HCT116 (cell line): ENCODE results near the gene UBXN2A.

Source experiments
- EZH2 ChIP-seq: fragments of 200-600 bp; sonication (generic); IDR thresholded peaks from 2 replicates; pipeline ENCODE4 v1.6.1; 2017; ENCODE audit warnings: antibody characterized with exemption, mixed run types
- POLR2A ChIP-seq: IDR thresholded peaks from 2 replicates; pipeline ENCODE4 v1.7.0; 2011; ENCODE audit warnings: borderline replicate concordance; ENCODE audit not compliant: insufficient read depth, insufficient read length; ENCODE audit errors: extremely low read depth
- POLR2AphosphoS5 ChIP-seq: IDR thresholded peaks from 2 replicates; pipeline ENCODE4 v1.6.1; 2011; ENCODE audit warnings: mild to moderate bottlenecking, low read depth, low read length, moderate library complexity
- RAD21 ChIP-seq: IDR thresholded peaks from 2 replicates; pipeline ENCODE4 v1.6.1; 2012; ENCODE audit warnings: low read depth, mild to moderate bottlenecking
- SP1 ChIP-seq: IDR thresholded peaks from 2 replicates; pipeline ENCODE4 v1.6.1; 2012; ENCODE audit warnings: low read depth
- SRF ChIP-seq: IDR thresholded peaks from 2 replicates; pipeline ENCODE4 v1.6.1; 2012; ENCODE audit warnings: low read depth
- TF ChIP-seq, protein P1 (sequence below), 3 experiments: fragments of 200-600 bp in 1 of 3; sonication (generic) in 1 of 3; IDR thresholded peaks in 2 of 3; conservative IDR thresholded peaks in 1 of 3; 2 replicates each; pipeline ENCODE4 v1.5.1; 2012 to 2017; ENCODE audit warnings: low read depth in 2 of 3, low read length in 2 of 3, antibody characterized with exemption in 1 of 3, borderline replicate concordance in 1 of 3, control low read depth in 1 of 3, mild to moderate bottlenecking in 1 of 3, mixed read lengths in 1 of 3, mixed run types in 1 of 3, moderate library complexity in 1 of 3; ENCODE audit not compliant: insufficient read depth in 1 of 3

- TF ChIP-seq POLR2AphosphoS5 (no peak), SRF (no peak), RAD21 (no peak), POLR2A (no peak), EZH2 (no peak), SP1 (no peak)
- TF ChIP-seq, protein P1, sequence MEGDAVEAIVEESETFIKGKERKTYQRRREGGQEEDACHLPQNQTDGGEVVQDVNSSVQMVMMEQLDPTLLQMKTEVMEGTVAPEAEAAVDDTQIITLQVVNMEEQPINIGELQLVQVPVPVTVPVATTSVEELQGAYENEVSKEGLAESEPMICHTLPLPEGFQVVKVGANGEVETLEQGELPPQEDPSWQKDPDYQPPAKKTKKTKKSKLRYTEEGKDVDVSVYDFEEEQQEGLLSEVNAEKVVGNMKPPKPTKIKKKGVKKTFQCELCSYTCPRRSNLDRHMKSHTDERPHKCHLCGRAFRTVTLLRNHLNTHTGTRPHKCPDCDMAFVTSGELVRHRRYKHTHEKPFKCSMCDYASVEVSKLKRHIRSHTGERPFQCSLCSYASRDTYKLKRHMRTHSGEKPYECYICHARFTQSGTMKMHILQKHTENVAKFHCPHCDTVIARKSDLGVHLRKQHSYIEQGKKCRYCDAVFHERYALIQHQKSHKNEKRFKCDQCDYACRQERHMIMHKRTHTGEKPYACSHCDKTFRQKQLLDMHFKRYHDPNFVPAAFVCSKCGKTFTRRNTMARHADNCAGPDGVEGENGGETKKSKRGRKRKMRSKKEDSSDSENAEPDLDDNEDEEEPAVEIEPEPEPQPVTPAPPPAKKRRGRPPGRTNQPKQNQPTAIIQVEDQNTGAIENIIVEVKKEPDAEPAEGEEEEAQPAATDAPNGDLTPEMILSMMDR (IDR thresholded peaks at IDR 0.05 in 2 of 3, conservative IDR thresholded peaks at IDR 0.05 in 1 of 3; ENCODE audit: borderline replicate concordance in 1 of 3, insufficient read depth in 1 of 3, low read depth in 2 of 3, low read length in 2 of 3) = no peak
Observed at GRCh38 chr2:24020244-24020643, 80.0 kb downstream of the UBXN2A start.
